GM19324 (cell line): ENCODE results near the gene ALDH5A1.

Experiments
- ATAC-seq: cut with Tn5 transposase; IDR thresholded peaks from one replicate; pipeline ENCODE4 v1.9.1; 2021; ENCODE audit warnings: mild to moderate bottlenecking, moderate library complexity; ENCODE audit not compliant: unreplicated experiment, low FRiP score

ALDH5A1 gene

GRCh38 chr6:24564081-24564480 lies 69.3 kb downstream of the ALDH5A1 start:
- no peak for ATAC-seq

- ATAC-seq: no peak
Measured at GRCh38 chr6:24565196-24565595, 70.4 kb downstream of the ALDH5A1 start.

GRCh38 chr6:24566020-24566767 lies 71.4 kb downstream of the ALDH5A1 start:
- ATAC-seq: no peak

GRCh38 chr6:24568683-24569082 lies 73.9 kb downstream of the ALDH5A1 start:
- no peak for ATAC-seq

- ATAC-seq: no peak
Measured at GRCh38 chr6:24569811-24570210, 75.0 kb downstream of the ALDH5A1 start.

GRCh38 chr6:24571361-24571760 lies 76.6 kb downstream of the ALDH5A1 start:
- ATAC-seq: no peak

GRCh38 chr6:24574809-24575208 lies 80.0 kb downstream of the ALDH5A1 start:
- ATAC-seq: peak; percentile 83

DNA sequence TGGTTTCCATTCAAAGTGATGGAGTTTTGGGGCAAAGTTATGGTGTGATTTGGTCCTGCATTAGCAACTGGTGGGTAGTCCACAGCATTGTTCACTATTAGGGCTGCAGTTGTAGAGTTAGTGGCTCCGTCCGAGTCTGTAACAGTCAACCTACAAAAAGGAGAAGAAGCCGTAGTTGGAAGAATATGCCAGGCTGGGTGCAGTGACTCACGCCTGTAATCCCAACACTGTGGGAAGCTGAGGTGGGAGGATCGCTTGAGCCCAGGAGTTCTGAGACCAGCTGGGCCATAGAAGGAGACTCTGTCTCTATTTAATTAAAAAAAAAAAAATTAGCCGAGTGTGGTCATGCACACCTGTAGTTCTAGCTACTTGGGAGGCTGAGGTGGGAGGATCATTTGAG lies 81.7 kb downstream of the ALDH5A1 start:
- no peak for ATAC-seq

DNA sequence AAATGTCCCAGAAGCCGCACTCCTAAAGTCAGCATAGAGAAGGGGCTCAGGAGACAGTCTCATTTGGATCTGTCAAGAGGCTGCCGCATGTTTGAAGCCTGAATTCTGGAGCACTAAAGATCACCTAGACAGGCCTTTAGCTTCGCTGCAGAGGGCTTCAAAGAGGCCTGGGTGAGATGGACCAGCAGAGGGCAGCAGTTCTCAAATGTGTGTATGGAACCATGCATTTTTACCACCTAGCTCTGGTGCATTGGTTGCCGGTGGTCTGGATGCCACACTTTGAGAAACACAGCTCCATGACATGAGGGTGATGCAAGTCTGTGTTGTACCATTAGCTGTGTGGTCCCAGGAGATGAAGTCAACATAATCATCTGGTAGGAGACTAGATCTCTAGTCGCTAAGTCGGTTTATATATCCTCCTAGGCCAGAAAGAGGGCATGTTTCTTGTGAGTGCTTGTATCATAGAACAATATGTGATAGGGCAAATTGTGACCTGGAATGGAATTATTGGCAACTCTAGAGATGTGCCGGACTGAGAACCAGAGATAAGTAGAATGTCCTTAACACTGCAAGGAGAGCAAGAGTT lies 86.4 kb downstream of the ALDH5A1 start:
- peak; percentile 52 for ATAC-seq

GRCh38 chr6:24583463-24584381 lies 89.0 kb downstream of the ALDH5A1 start:
- no peak for ATAC-seq

GRCh38 chr6:24584382-24584720 lies 89.6 kb downstream of the ALDH5A1 start:
- no peak for ATAC-seq
